Nasal cavity respiratory epithelium epithelial cell of viscerocranial mucosa (primary cell): ENCODE results near the gene STYXL2. TPM values are rescaled to one million over a fixed set of nuclear protein-coding genes. Genes with fewer than 3 reads are reported as not detected.

Source experiments
- total RNA-seq: library from RNA; depleted of rRNA; stranded (reverse); fragments of >200 nt; gene quantifications from 2 replicates; pipeline ENCODE4 v1.2.3, GENCODE V29; 2014

Gene STYXL2
- total RNA-seq: not detected in 2 replicates

DNA sequence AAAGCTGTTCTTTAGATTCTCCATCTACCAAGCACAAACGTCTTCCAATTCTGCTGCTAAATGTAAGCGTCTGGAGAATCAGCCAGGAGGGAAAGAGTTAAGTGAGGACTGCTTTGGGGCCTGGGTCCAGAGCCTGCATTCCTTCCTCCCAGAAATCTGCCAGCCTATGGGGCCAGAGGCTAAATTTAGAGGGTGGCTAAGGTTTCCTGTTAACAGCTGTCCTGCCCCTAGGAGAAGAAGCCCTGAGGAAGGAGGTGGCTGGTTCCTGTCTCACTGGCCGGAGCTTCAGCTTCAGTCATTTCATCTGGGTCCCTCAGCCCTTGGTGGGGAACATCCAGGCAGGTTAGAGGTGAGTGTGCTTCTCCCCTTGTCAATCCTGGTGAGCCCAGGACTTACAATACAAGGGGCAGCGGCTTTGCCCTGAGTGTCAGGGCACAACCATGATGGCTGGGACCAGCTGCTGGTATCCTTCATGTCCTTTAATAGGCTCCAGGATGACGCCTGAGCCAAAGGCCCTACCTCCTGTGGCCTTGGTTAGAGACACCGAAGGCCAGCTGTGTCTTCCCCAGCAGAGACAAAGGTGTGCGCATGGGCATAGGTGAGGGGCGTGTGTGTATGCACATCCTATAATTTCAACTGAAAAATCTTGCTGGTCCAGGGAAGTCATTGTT is at the start of gene STYXL2:
Gene STYXL2, plus strand, starts transcription at position 230 of the 671 bp plus-strand sequence. CDS start 775 bp downstream, outside the sequence.

DNA sequence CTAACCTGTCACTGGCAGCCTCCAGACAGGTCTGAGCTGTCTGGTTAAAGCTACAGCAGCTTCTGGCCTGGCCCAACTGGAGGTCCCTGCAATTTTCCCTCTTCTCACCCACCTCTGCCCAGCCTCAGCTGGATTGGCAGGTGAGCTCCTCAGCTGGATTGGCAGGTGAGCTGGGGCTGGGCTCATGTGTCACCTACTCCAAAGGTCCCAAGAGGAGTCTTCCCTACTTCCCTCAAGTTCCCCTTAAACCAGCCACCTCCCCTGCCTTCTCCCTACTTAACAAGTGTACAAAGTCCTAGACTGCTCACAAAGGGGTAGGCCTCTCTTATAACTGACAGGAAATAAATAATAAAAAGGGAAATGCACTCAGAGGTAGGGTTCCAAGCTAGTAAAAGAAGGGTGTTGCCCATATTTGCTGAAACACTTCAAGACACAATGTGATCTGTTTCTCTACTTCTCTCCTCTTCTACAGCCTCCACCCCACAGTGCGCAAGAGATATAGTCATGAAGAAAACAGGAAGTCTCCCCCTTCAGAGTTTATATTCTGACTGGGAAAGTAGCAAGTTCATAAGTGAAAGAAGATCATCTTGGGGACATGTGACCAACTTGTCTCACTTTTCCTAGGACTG is 3.4 kb upstream of the STYXL2 start, which contains the start of gene GPA33:
Gene GPA33, minus strand, starts transcription at position 64 of the 629 bp plus-strand sequence. CDS start 90 bp downstream, outside the sequence.

Other genes with a start within 250 kb of the STYXL2 start
- 13.3 and 13.7 TPM in 2 replicates for gene TADA1, start 217.8 kb upstream of the STYXL2 start, total RNA-seq
- not detected in 2 replicates for gene ILDR2, start 118.5 kb upstream of the STYXL2 start, total RNA-seq
- not detected in 2 replicates for gene MAEL, start 104.8 kb upstream of the STYXL2 start, total RNA-seq
- not detected in 2 replicates for gene GPA33, start 3.7 kb upstream of the STYXL2 start, total RNA-seq
- gene POU2F1, start 126.8 kb downstream of the STYXL2 start, total RNA-seq: 5.1 and 6.6 TPM in 2 replicates